ENCODE results near the gene MYO9A.

GRCh38 chr15:72162569-72162968 lies 44.6 kb upstream of the MYO9A start:
- TF ChIP-seq, protein P1, sequence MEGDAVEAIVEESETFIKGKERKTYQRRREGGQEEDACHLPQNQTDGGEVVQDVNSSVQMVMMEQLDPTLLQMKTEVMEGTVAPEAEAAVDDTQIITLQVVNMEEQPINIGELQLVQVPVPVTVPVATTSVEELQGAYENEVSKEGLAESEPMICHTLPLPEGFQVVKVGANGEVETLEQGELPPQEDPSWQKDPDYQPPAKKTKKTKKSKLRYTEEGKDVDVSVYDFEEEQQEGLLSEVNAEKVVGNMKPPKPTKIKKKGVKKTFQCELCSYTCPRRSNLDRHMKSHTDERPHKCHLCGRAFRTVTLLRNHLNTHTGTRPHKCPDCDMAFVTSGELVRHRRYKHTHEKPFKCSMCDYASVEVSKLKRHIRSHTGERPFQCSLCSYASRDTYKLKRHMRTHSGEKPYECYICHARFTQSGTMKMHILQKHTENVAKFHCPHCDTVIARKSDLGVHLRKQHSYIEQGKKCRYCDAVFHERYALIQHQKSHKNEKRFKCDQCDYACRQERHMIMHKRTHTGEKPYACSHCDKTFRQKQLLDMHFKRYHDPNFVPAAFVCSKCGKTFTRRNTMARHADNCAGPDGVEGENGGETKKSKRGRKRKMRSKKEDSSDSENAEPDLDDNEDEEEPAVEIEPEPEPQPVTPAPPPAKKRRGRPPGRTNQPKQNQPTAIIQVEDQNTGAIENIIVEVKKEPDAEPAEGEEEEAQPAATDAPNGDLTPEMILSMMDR (IDR thresholded peaks at IDR 0.05), result no peak
- TF ChIP-seq POLR2A (IDR thresholded peaks at IDR 0.05), result no peak

All from thyroid gland (tissue), 4 donors.